ENCODE data around the gene FN3K. TPM values are rescaled to one million over a fixed set of nuclear protein-coding genes. Genes with fewer than 3 reads are reported as not detected.
A peak's percentile ranks its signal among the peaks of the same experiment; 100 is the strongest.

FN3K gene
- total and polyA plus RNA-seq, 2 of the 4 experiments (the other 2 are of a cell fraction) = 0.90 to 2.9 TPM

DNA sequence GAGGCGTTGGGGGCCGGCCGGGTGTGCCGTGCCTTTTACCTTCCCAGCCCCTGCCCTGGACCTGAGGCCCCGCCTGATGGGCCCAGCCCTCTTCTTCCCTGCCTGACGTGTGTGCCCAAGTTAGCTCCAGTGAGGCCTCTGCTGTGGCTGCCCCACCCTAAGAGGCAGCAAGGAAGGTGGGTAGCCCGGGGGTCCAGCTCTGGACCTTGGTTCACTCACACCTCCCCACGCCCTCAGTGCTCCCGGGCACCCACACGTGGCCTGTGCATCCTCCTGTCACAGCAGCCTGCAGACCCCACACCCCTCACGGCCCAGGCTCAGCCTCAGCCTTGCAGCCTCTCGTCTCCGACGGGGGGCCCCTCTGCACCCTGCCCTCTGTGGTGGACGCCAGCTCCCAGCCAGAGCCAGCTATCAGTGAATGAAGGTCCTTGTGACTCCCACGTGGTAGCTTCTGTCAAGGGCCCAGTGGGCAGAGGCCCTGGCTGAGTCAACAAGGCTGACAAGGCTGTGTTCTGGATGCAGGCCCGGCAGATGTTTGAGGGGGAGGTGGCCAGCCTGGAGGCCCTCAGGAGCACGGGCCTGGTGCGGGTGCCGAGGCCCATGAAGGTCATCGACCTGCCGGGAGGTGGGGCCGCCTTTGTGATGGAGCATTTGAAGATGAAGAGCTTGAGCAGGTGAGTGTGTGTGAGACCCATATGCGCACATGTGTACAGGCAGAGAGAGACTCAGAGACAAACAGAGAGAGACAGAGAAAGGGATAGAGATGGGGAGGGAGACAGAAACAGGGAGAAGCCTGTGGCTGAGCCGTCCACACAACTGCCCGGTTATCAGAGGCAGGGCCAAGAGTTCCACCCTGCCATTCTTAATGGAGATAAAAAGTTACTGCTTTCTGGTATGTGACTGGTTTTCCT lies 2.8 kb downstream of the FN3K start:
- H2AK9ac ChIP-seq (replicated peaks; ENCODE audit: low read depth, low read length, poor library complexity) = no peak overlapping the region
- no peak overlapping the region for H3K23ac ChIP-seq (ENCODE audit: low read depth, low read length)
- H3K14ac ChIP-seq (replicated peaks; ENCODE audit: low read depth, low read length) = no peak overlapping the region
- H3K27me3 ChIP-seq (ENCODE audit: control insufficient read depth, insufficient read depth, low read length) = no peaks in the 10 kb centered on the region
- no peak overlapping the region for H2BK5ac ChIP-seq (ENCODE audit: low read depth, low read length, poor library complexity, severe bottlenecking)
- DNase-seq = peak; percentile 27
- H4K91ac ChIP-seq (ENCODE audit: insufficient read depth, low read depth, low read length) = no peak overlapping the region
- no peaks in the 10 kb centered on the region for H4K20me1 ChIP-seq (ENCODE audit: insufficient read depth, low read length)
- H3K4me3 ChIP-seq (ENCODE audit: insufficient read depth, low read depth, low read length) = no peak overlapping the region
- no peak overlapping the region for H3K9ac ChIP-seq (ENCODE audit: low read depth, low read length)
- no peak for ATAC-seq (ENCODE audit: low read depth)
- H3K9me3 ChIP-seq (ENCODE audit: control insufficient read depth, insufficient read depth, low read length) = peaks cover 18% of the 10 kb centered on the region
- dilution Hi-C loops (cut with HindIII; ENCODE audit: low sequenced_read_pairs, unreplicated experiment) (no loop called here), intact Hi-C loops (cut with micrococcal nuclease) (no loop called here), in situ Hi-C loops (cut with MboI; ENCODE audit: low sequenced_read_pairs) (no loop called here)
- no peak overlapping the region for H3K4ac ChIP-seq (ENCODE audit: low read depth, low read length)
- no peak overlapping the region for H2BK20ac ChIP-seq (ENCODE audit: low read depth, low read length)
- no peak overlapping the region for H2BK15ac ChIP-seq (ENCODE audit: low read depth, low read length)
- no peak overlapping the region for H2AK5ac ChIP-seq (ENCODE audit: low read depth, low read length)
- no peak overlapping the region for H3K18ac ChIP-seq (ENCODE audit: low read depth, low read length)
- ChIA-PET CTCF (no interaction called here), POLR2A (ENCODE audit: unreplicated experiment) (no interaction called here)
- H3K79me1 ChIP-seq (ENCODE audit: low read depth in 1 of 2, low read length in 2 of 2) = peaks cover 0 to 4% of the 10 kb centered on the region in 2 experiments; a peak in 1 of 4 replicates
- no peak overlapping the region for H3K56ac ChIP-seq (ENCODE audit: extremely low read depth, insufficient read depth, low read length)
- no peak overlapping the region for H3K27ac ChIP-seq (ENCODE audit: insufficient read depth, low read length)
- H2BK120ac ChIP-seq (ENCODE audit: low read depth, low read length) = no peak overlapping the region
- peaks cover 18% of the 10 kb centered on the region for H3K36me3 ChIP-seq (ENCODE audit: control insufficient read depth, insufficient read depth, low read length)
- no peak overlapping the region for H2AFZ ChIP-seq (replicated peaks; ENCODE audit: low read length, poor library complexity)
- no peaks in the 10 kb centered on the region for H3K9me1 ChIP-seq (ENCODE audit: insufficient read depth, low read length)
- no TSS peak for BruUV-seq (replicated peaks)
- H3K4me2 ChIP-seq (ENCODE audit: low read depth, low read length) = no peak overlapping the region
- WGBS, 2 experiments (ENCODE audit: extremely low coverage in 2 of 2, insufficient read length in 1 of 2) = 82% methylated on average over 16 of the region's 26 CpGs; no CpG with 5 or more reads in 1 of the 2 experiments
- no peak overlapping the region for H4K5ac ChIP-seq (ENCODE audit: low read depth, low read length)
- peaks cover 7% of the 10 kb centered on the region for H3K4me1 ChIP-seq (ENCODE audit: control insufficient read depth, insufficient read depth, low read length)
- no peak overlapping the region for H4K8ac ChIP-seq (ENCODE audit: low read depth in 2 of 2, low read length in 2 of 2)
- TF ChIP-seq NFE2L2 (IDR thresholded peaks at IDR 0.05; ENCODE audit: low read depth, low read length) (no peak), POLR2A (IDR thresholded peaks at IDR 0.05; ENCODE audit: low read depth, low read length) (no peak), FOS (IDR thresholded peaks at IDR 0.05; ENCODE audit: low read depth, low read length) (no peak), RFX5 (IDR thresholded peaks at IDR 0.05; ENCODE audit: low read depth, low read length) (no peak), RCOR1 (IDR thresholded peaks at IDR 0.05; ENCODE audit: insufficient replicate concordance, low read length) (no peak), RAD21 (IDR thresholded peaks at IDR 0.05; ENCODE audit: low read length) (no peak), MXI1 (IDR thresholded peaks at IDR 0.05; ENCODE audit: borderline replicate concordance, low read depth, low read length) (no peak), BHLHE40 (IDR thresholded peaks at IDR 0.05; ENCODE audit: low read depth, low read length) (no peak), CEBPB (IDR thresholded peaks at IDR 0.05; ENCODE audit: low read depth, low read length) (no peak), MAFK (IDR thresholded peaks at IDR 0.05; ENCODE audit: low read depth, low read length) (no peak), SMC3 (IDR thresholded peaks at IDR 0.05; ENCODE audit: low read depth, low read length) (no peak), CHD1 (IDR thresholded peaks at IDR 0.05; ENCODE audit: low read depth, low read length) (no peak)
- TF ChIP-seq, protein P1, sequence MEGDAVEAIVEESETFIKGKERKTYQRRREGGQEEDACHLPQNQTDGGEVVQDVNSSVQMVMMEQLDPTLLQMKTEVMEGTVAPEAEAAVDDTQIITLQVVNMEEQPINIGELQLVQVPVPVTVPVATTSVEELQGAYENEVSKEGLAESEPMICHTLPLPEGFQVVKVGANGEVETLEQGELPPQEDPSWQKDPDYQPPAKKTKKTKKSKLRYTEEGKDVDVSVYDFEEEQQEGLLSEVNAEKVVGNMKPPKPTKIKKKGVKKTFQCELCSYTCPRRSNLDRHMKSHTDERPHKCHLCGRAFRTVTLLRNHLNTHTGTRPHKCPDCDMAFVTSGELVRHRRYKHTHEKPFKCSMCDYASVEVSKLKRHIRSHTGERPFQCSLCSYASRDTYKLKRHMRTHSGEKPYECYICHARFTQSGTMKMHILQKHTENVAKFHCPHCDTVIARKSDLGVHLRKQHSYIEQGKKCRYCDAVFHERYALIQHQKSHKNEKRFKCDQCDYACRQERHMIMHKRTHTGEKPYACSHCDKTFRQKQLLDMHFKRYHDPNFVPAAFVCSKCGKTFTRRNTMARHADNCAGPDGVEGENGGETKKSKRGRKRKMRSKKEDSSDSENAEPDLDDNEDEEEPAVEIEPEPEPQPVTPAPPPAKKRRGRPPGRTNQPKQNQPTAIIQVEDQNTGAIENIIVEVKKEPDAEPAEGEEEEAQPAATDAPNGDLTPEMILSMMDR (conservative IDR thresholded peaks at IDR 0.05; ENCODE audit: low read depth, low read length) = no peak
- TF ChIP-seq, protein P2, sequence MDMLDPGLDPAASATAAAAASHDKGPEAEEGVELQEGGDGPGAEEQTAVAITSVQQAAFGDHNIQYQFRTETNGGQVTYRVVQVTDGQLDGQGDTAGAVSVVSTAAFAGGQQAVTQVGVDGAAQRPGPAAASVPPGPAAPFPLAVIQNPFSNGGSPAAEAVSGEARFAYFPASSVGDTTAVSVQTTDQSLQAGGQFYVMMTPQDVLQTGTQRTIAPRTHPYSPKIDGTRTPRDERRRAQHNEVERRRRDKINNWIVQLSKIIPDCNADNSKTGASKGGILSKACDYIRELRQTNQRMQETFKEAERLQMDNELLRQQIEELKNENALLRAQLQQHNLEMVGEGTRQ (IDR thresholded peaks at IDR 0.05; ENCODE audit: low read depth, low read length) = no peak
- TF ChIP-seq, protein P3, sequence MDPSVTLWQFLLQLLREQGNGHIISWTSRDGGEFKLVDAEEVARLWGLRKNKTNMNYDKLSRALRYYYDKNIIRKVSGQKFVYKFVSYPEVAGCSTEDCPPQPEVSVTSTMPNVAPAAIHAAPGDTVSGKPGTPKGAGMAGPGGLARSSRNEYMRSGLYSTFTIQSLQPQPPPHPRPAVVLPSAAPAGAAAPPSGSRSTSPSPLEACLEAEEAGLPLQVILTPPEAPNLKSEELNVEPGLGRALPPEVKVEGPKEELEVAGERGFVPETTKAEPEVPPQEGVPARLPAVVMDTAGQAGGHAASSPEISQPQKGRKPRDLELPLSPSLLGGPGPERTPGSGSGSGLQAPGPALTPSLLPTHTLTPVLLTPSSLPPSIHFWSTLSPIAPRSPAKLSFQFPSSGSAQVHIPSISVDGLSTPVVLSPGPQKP (IDR thresholded peaks at IDR 0.05; ENCODE audit: borderline replicate concordance, low read depth, low read length) = no peak
